HCEC 1CT (cell line): ENCODE results near the gene OR4M1.
"Not testable (repeated sequence)": the region's sequence is repeated elsewhere in the genome, so short reads cannot be mapped to it uniquely, and the experiment has no call there.

Source experiments
- DNase-seq: peaks from one replicate; pipeline ENCODE4 v3.0.0-alpha.2; 2017

The OR4M1 gene

DNA sequence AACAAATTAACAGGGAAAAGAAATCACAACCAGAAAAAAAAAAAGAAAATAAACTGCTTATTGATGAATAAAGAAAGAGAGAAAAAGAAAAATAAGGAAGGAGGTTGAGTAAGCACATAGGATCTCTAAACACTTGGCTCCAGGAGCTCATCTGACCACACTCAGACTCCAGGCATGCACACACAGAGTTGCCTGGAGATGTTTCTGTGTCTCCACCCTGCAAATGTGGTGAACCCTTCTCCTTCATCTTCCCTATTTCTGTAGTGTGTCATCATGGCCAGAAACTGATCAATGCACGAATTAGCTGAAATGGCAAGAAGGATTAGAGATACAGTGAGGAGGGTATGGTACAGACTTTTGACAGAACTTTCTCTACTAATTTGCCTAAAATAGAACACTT lies 50.5 kb downstream of the OR4M1 start:
- DNase-seq: no peak

GRCh38 chr14:19827626-19828244 lies 54.4 kb downstream of the OR4M1 start:
- not testable (repeated sequence) for DNase-seq

DNA sequence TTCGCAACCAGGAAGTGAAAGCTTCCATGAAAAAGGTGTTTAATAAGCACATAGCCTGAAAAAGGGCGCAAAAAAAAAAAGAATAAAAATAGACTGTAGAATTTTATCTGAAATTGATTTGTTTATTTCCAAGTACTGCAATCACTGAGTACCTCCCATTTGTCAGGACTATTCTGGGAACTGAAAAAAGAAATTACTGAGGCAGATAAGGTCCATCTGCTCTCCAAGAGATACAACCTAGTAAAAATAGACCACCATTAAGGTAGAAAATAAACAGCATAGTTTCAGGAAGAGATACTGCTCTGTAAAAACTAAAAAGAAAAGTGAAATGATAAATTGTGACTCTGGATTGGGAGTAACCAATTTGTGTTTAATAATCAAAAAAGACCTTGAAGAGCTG lies 55.0 kb downstream of the OR4M1 start:
- DNase-seq: no peak
